Middle frontal gyrus (tissue), 1 donor: ENCODE results near the gene CD300LG.
"Not testable (repeated sequence)": the region's sequence is repeated elsewhere in the genome, so short reads cannot be mapped to it uniquely, and the experiment has no call there.

Experiments used
- DNase-seq: peaks from one replicate; pipeline ENCODE4 v3.0.0-alpha.2; 2015; ENCODE audit warnings: low spot score; ENCODE audit errors: extremely low spot score

Gene CD300LG

GRCh38 chr17:43846963-43847371 lies at the start of gene CD300LG:
TSS of gene CD300LG (plus strand) at chr17:43847176. CDS start at chr17:43847217, 41 bp downstream.
- DNase-seq: no peak

- DNase-seq: not testable (repeated sequence)
Observed at GRCh38 chr17:43798024-43798423, 49.0 kb upstream of the CD300LG start.

- DNase-seq: no peak
Observed at GRCh38 chr17:43799047-43799446, 47.9 kb upstream of the CD300LG start.

- no peak for DNase-seq
Observed at GRCh38 chr17:43800736-43801135, 46.2 kb upstream of the CD300LG start.

- DNase-seq: no peak
Observed at GRCh38 chr17:43801844-43802243, 45.1 kb upstream of the CD300LG start.

GRCh38 chr17:43803758-43804157 lies 43.2 kb upstream of the CD300LG start:
- no peak for DNase-seq

GRCh38 chr17:43805117-43805516 lies 41.9 kb upstream of the CD300LG start:
- DNase-seq: no peak

- DNase-seq: no peak
Observed at GRCh38 chr17:43808076-43808475, 38.9 kb upstream of the CD300LG start.

GRCh38 chr17:43809121-43809520 lies 37.9 kb upstream of the CD300LG start:
- DNase-seq: no peak

GRCh38 chr17:43810226-43810715 lies 36.7 kb upstream of the CD300LG start:
- DNase-seq: no peak

- no peak for DNase-seq
Observed at GRCh38 chr17:43810823-43811222, 36.2 kb upstream of the CD300LG start.

- no peak for DNase-seq
Observed at GRCh38 chr17:43812396-43813265, 34.3 kb upstream of the CD300LG start.

- DNase-seq: no peak
Observed at GRCh38 chr17:43813386-43813785, 33.6 kb upstream of the CD300LG start.

- no peak for DNase-seq
Observed at GRCh38 chr17:43814026-43814425, 33.0 kb upstream of the CD300LG start.

- DNase-seq: no peak
Observed at GRCh38 chr17:43814714-43815113, 32.3 kb upstream of the CD300LG start.

- no peak for DNase-seq
Observed at GRCh38 chr17:43816336-43817320, 30.3 kb upstream of the CD300LG start.

- DNase-seq: no peak
Observed at GRCh38 chr17:43817826-43818225, 29.1 kb upstream of the CD300LG start.

- no peak for DNase-seq
Observed at GRCh38 chr17:43818966-43819365, 28.0 kb upstream of the CD300LG start.

- no peak for DNase-seq
Observed at GRCh38 chr17:43820759-43821158, 26.2 kb upstream of the CD300LG start.

GRCh38 chr17:43822570-43823190 lies 24.3 kb upstream of the CD300LG start:
- DNase-seq: no peak

GRCh38 chr17:43823350-43824084 lies 23.5 kb upstream of the CD300LG start:
- DNase-seq: no peak
